HG03095 (cell line): ENCODE results near the gene IGIP.
"Not testable (repeated sequence)": the region's sequence is repeated elsewhere in the genome, so short reads cannot be mapped to it uniquely, and the experiment has no call there.

Experiments used
- ATAC-seq: cut with Tn5 transposase; IDR thresholded peaks from one replicate; pipeline ENCODE4 v1.9.1; 2021; ENCODE audit warnings: moderate library complexity; ENCODE audit not compliant: unreplicated experiment

The IGIP gene

GRCh38 chr5:140140435-140140834, 14.7 kb downstream of the IGIP start:
- ATAC-seq: no peak

GRCh38 chr5:140141241-140141640, 15.5 kb downstream of the IGIP start:
- no peak for ATAC-seq

- no peak for ATAC-seq
Observed at GRCh38 chr5:140142246-140142645, 16.5 kb downstream of the IGIP start.

GRCh38 chr5:140142856-140143255, 17.1 kb downstream of the IGIP start:
- ATAC-seq: no peak

- ATAC-seq: no peak
Observed at GRCh38 chr5:140143521-140144258, 18.0 kb downstream of the IGIP start.

GRCh38 chr5:140145256-140145655, 19.5 kb downstream of the IGIP start:
- no peak for ATAC-seq

- no peak for ATAC-seq
Observed at GRCh38 chr5:140145818-140146522, 20.2 kb downstream of the IGIP start.

- ATAC-seq: no peak
Observed at GRCh38 chr5:140146523-140146842, 20.7 kb downstream of the IGIP start.

GRCh38 chr5:140147460-140147859, 21.7 kb downstream of the IGIP start:
- ATAC-seq: no peak

GRCh38 chr5:140148508-140148907, 22.8 kb downstream of the IGIP start:
- no peak for ATAC-seq

GRCh38 chr5:140150201-140150600, 24.5 kb downstream of the IGIP start:
- ATAC-seq: no peak

- ATAC-seq: no peak
Observed at GRCh38 chr5:140151144-140152021, 25.6 kb downstream of the IGIP start.

- ATAC-seq: no peak
Observed at GRCh38 chr5:140152022-140152999, 26.6 kb downstream of the IGIP start.

GRCh38 chr5:140153255-140153654, 27.5 kb downstream of the IGIP start:
- ATAC-seq: no peak

- ATAC-seq: no peak
Observed at GRCh38 chr5:140153905-140154304, 28.2 kb downstream of the IGIP start.

GRCh38 chr5:140154710-140155381, 29.1 kb downstream of the IGIP start:
- ATAC-seq: not testable (repeated sequence)

GRCh38 chr5:140157032-140157781, 31.5 kb downstream of the IGIP start:
- ATAC-seq: peak; percentile 89

GRCh38 chr5:140159014-140159927, 33.5 kb downstream of the IGIP start:
- ATAC-seq: no peak
